NCI-H1694 (cell line): Measurements from ENCODE around the gene GSX2.
A peak's percentile ranks its signal among the peaks of the same experiment; 100 is the strongest.
"Not testable (repeated sequence)": the region's sequence is repeated elsewhere in the genome, so short reads cannot be mapped to it uniquely, and the experiment has no call there.

Experiments used
- DNase-seq: peaks from one replicate; lab custom pipeline; 2025; lab: John Stamatoyannopoulos, UW

GSX2 gene

DNA sequence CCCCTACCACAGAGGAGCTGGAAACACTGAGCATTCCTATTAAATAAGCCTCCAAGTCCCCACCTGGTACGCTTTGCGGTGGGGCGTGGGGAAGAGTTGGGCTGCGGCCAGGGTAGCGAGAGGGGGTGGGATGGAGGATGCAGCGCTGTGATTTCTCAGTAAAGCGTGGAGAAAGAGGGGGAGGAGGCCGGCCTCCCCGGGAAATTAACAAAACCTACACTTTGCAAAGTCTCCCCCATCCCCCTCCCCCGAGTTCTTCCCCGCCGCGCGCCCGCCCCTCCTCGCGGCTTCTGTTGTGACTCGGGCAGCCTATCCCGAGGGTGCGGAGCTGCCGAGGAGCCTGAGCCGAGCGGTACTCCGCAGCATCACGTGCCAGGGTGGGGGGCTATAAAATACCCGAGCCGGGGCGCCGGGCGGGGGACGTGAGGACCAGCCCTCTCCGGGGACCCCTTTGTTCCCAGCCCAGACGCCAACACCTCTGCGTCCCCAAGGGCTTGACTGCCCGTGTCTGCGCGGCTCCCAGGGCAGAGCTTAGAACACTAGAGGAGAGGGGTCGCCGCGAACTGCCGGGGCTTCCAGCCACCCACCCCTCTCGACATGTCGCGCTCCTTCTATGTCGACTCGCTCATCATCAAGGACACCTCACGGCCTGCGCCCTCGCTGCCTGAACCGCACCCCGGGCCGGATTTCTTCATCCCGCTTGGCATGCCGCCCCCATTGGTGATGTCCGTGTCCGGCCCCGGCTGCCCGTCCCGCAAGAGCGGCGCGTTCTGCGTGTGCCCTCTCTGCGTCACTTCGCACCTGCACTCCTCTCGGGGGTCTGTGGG, at the start of gene GSX2:
TSS of gene GSX2 (plus strand) at position 416 of the 827 bp plus-strand sequence. CDS start at position 598, 182 bp downstream.
- DNase-seq: no peak

DNA sequence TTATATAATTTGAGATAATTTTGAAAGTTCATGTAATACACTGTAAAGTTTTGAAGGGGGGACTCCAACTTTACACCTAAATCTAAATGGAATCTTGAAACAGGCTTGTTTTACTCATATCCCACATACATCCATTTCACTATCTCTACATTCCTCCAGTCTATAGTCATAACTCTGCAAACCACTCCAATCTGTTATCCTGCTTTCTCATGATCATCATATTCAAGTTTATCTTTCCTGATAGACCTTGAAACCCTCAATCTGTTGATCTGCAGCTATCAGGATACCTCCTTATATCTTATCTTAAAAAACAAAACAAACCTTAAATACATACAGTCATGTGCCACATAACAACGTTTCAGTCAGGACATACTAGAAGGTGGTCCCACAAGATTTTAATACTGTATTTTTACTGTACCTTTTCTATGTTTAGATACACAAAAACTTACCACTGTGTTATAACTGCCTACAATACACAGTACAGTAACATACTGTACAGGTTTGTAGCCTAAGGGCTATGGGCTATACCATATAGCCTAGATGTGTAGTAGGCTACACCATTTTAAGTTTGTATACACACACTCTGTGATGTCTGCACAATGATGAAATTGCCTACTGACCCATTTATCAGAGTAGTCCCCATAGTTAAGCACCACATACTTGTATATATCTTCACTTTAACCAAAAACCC, 49.6 kb upstream of the GSX2 start:
- DNase-seq: no peak

DNA sequence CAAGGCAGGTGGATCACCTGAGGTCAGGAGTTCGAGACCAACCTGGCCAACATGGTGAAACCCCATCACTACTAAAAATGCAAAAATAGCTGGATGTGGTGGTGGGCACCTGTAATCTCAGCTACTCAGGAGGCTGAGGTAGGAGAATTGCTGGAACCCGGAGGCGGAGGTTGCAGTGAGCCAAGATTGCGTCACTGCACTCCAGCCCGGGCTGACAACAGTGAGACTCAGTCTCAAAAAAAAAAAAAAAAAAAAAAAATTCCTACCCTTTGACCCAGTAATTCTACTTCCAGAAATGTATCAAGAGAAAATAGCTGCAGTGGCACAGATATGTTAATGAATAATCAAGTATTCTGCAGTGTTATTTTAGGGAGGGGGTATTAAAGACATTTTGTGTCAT, 46.6 kb upstream of the GSX2 start:
- not testable (repeated sequence) for DNase-seq

DNA sequence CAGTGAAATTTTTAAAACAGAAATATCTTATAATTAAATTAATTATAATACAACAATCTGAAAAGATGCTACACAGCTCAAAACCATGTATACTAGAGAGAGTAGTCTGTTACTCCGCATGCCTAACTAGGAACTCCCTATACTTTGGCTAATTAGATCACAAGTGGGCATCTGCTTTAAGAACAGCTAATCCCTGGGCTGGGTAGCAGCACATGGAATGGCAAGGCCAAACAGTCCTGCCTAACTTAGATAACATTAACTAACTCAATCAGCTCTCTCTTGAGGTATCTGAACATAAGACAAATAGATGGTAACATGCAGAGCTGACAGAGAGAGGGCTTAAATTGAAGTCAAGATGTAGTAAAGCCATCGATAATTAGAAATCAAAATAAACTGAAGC, 45.5 kb upstream of the GSX2 start:
- no peak for DNase-seq

DNA sequence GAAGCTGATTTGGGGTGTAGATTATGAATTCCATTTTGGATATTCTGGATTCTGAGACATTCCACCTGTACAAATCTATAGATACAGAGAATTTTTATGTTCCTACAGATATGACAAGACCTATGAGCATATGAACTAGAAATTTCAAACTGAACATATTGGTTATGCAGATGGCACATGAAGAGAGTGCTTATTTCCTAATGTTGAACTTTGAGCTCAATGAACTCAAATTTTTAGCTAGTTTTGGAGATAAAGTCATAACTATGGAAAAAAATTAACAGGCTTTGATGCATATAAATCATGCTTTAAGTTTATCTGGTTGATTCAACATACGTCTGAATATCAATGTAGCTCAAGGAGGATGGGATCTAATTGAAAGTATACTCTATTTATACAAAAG, 44.5 kb upstream of the GSX2 start:
- DNase-seq: no peak

DNA sequence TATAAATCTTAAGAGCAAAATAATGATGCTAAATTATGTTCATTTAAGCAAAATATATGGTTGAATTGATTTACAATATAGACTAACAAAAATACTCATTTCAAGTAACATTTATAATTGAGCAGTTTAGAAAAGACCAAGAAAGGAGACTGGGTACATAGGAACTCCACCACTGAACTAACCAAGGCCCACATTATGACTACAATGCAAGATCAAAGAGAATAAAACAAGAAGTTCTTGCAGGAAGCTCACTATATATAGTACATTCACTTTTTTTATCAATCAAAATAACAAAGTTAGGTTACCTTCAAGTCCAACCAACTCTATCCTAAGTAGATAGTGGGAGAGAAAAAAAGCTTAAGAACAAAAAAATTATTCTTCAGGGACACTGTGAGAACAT, 43.6 kb upstream of the GSX2 start:
- DNase-seq: no peak

DNA sequence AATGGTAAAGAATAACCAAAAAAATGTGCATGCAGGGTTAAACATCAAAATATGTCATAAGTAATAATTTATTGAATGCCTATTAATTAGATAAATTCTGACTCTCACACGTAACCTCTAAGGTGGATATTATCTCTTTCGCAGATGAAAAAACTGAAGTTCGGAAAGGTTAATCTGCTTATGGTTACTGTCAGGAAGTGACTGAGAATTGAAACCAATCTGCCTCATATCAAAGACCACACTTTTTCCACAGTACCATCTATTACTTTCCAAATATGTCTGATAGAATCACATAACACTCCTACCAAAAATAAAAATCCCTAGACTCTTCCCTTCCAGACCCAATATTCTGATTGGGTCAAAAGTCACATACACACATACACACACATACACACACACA, 41.8 kb upstream of the GSX2 start:
- no peak for DNase-seq

DNA sequence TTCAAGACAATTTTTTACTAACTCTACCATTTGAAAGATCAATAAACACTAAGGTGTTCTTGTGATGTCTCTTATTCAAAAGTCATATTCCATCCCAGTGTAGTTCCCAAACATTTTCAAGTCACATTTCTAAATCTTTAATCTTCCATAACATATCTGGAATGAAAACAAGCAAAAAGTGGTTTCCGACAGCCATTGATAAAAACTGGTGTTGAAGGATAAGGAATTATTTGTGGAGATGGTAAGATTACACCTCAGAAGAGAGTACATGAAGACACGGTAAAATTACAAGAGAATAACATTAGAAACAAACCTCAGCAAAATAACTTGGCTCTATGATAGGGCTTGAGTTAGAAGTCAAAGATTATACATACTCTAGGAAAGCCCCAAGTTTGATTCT, 39.8 kb upstream of the GSX2 start:
- DNase-seq: no peak

DNA sequence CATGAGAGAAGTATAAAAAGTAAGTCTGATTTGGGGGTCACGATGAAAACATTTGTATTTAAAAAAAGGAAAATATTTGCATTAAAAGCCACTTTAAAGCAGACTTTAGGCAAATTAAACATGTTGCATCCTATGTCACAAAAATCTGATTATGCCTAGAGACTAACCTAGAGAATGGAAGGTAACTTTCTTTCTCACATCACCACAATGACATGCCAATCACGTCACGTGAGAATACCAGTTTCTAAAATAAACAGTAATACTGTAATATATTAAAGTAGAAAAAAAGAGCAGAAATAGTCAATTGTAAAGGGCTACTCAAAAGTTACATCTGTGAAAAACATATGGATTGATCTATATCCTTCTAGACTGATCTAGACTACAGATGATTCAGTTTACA, 38.9 kb upstream of the GSX2 start:
- no peak for DNase-seq

DNA sequence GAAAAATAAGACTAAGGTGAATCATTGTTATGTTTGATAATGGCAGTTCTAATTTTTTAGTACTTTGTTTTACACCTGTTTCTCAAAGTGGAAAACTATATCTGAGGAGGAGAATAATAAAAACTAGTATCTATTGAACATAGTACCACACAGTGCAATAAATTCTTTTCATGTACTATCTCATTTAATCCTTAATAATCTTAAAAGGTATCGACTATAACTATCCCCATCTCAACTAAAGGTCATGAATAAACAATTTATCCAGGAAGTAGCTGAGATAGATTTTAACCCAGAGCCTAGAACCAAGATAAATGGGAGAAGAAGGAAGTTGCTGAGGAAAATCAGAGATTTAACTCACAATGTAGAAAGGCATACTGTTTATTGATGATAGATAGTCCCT, 38.1 kb upstream of the GSX2 start:
- DNase-seq: no peak

DNA sequence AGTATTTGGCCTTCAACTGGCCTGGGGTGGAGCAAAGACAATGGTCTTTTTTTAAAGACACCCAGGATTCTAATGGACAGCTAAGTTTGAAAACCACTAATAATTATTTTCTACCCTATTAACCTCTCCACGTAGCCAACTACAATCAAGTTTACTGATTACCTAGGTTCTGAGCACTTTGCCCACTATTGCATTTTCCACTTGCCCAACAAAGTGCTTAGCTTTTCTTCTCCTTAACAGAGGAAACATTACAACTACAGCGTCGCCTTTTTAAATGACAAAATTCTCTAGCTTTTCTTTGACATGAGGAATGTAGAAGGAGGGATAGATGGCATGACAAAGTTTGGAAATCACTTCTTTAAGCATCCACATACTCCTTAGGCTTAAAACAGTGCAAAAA, 37.6 kb upstream of the GSX2 start:
- DNase-seq: no peak

DNA sequence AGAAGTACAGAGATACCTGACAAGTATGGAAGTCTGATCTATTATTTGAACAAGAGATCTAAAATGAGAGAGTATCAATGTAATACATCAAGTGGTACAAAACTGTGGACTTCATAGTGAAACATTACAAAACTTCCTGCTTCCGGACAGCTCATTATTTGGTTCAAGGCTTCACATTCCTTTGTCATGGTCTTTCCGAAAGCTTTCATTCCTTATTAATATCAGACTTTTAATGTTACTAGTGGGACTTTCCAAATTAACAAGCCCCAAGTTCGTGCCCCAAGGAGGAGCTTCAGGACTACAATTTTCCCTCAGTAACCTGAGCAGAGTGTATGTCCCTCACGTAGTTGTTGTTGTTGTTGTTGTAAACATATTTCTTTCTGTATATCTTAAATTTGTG, 36.7 kb upstream of the GSX2 start:
- DNase-seq: no peak

DNA sequence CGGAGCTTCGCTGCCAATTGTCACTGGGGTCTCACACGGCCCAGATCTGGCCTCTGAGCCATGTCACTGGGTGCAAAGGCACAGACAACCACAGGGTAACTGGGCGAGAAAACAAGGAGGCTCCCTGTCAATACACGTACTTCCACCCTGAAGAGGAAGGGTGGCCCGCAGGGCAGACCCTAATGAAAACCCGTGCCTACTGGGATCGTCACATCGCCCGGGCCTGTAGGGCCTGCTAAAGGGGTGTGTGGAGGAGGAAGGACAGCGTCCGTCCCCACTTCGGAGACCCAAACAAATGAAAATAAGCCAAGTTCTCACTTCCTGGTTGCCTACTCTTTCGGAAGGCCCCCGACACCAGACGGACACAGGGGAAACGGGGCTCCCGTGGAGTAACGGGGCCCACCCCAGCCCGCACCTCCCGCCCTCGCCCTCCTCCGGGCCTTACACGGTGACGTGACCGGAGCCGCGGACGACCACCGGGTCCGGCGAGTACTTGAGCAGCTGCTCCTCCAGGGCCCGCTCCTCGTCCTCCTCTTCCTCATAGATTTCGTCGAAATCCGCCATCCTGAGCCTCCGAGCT, 36.1 kb upstream of the GSX2 start:
- DNase-seq: no peak

DNA sequence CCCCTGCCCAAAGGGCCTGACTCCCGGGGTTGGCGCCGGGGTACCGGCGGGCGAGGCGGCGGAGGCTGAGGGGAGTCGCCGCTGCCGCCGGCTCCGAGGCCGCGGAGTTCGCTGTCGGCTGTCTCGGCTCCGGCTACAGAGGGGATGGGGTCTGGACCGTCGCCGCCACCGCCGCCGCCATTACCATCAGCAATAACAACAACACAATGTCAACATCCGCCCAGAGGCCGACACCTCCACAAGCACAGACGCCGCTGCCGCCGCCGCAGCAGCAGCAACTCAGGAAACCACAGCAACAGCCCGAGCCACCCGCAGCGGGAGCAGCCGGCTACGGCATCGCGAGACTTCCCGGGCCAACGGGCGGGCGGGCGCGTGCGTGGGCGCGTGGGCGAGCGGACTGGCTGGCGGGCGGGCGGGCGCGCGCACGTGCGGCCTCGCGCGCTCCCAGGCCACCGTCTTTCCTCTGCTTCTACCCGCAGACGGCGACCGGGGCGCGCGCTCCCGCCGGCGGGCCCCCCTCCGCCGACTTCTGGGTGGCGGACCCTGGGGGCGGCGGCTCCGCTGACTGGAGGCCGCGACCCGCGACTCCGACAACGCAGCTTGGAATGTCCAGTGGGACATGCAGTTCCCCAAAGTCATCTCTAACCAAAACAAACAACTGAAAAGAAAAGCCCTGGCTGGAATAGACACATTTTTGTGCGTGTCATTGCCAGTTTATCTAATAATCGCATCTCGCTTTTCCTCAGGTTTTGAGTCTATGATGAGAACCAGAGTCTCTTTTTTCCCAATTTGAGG, 35.4 kb upstream of the GSX2 start, which contains the start of gene CHIC2:
TSS of gene CHIC2 (minus strand) at position 289 of the 795 bp plus-strand sequence. CDS start 305 bp downstream, outside the sequence.
- peak; percentile 67 for DNase-seq

DNA sequence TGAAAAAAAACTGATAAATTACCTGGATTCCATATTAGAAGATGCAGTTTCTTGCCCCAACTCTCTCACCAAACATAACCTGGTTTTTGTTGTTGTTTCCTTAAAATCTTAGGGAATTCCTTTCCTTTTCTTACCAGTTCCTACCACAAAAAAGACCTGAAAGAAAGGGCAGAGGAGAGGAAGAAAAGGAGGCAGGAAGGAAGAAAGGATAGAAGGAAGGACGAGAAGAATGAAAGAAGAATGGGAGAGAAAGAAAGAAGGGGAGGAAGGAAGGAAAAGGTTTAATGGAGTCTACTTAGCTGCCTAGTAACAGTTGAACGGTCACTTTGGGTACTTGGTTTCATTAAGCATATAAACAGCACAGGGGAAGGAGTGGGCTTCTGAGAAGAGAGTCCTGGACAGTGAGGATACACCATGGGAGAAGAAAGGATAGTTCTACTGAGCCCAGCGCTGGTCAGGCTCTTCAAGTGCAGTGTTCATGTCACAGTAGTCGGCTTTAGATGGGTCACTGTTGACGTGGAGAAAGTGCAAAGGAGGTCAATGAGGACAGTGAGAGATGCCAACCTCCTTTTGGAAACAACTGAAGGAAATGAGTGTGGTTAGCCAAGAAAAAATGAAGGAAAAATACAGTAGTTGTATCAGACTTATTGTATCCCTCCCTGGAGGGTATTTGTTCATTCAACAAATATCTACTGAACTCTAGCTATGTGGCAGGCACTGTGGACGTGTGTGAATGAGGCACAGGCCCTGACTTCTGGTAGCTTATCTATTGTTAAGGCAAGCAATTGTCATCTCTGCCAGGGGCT, 34.5 kb upstream of the GSX2 start:
- DNase-seq: no peak

DNA sequence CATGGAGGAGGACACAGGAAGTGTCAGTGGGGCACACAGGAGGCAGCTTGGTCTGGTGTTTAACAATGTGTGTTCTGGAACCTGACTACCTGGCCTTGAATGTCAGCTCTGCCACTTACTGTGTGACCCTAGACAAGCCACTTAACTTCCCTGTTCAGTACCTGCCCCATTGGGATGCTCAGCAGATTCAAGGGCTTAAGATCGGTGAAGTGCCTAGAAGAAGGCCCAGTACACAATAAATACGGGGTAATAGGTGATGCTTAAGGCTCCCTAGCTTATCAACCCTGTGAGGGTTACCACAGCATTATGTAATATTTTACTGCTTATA, 33.9 kb upstream of the GSX2 start:
- DNase-seq: no peak

DNA sequence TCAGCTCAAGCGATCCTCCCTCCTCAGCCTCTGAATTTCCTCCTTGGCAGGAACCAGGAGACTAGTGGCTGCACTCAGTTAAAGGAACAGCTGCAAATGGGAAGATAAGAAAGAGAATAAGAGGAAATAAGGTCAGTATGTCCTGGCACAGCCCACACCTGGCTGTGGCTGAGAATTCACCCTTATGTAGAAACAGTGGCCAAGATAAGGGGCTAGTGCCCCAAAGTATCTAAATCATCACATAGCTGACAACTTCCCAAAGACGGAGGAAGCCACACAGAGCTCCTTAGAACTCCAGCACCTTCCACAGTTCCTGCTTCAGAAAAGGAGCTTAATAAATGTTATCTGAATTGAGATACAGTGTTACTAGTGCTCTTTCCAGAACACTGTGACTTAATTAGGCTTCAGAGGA, 33.2 kb upstream of the GSX2 start:
- no peak for DNase-seq

DNA sequence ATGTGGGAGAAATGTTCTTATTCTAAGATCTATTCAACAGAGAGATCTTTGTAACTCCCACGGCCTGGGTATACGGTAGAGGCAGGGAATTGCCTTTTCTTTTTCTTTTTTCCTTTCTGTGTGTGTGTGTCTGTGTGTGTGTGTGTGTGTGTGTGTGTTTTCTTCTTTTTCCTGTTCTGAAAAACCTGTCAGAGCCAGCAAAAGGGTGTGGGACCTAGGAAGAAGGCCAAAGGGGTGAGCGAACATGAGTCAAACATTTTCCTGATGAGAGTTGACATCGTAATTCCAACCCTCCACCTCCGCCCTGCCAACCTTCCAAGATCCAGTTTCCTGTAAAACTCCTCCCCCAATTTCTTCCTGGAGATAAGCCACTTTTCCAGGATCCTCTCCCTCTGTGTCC, 32.8 kb upstream of the GSX2 start:
- DNase-seq: no peak

DNA sequence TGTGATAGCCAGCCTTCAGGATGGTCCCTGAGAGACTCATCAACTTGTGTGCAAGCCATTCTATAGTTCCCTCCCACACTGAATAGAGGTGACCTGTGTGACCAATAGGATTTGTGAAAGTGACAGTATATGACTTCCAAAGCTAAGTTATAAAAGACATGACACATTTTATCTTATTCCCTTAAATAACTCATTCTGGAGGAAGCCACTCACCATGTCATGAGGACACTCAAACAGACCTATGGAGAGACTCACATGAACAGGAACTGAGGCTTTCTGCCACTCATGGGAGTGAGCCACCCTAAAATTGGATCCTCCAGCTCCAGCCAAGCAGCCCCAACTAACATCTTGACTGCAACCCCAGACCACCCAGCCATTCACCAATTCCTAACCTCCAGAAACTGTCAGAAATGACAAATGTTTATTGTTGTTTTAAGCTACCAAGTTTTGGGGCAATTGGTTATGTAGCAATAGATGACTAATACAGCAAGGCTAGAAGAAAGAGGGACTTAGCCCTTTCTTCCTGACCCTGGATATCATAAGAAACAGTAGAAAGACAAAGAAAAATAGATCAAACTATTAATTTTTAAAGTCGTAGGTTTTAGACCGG, 26.6 kb upstream of the GSX2 start:
- DNase-seq: no peak

DNA sequence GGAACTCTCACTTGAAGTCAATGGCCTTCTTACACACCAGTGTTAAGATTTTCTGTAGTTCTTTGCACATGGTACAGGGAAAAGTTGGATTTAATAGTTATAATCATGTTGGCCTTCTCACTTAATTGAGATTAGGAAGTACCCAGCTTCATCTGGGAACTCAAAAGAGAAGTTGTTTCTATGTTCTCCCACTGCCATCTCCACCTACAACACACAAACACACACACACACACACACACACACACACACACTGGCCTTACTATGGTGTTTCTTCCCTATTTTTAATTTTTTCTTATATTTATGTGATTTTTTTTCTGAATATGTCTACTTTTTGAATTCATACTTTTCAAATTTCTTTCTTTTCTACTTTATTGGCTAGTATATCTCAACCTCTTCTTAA, 25.6 kb upstream of the GSX2 start:
- DNase-seq: no peak

DNA sequence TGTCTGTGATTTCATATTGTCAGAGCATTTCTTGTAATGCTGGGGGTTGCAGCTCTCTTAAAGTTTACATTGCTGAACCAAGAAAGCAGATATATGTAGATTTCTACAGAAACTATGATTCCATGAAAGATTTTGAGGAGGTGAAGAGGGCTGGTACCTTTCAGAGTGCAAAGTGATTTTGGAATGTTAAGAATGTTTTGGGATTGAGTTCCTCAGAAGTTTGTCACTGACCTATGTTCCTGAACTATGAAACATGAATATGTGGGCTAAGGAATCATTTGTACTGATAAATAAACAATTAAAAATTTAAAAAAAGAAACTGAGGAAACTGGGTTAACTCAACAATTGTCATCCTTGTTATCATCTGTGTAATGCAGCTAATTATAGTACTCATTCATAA, 23.3 kb upstream of the GSX2 start:
- no peak for DNase-seq
